ENCODE results near the gene ZNF784.

ZNF784 gene

GRCh38 chr19:55620410-55621204 lies 3.8 kb downstream of the ZNF784 start:
- DNase-seq (ENCODE audit: low spot score) = no peak

DNA sequence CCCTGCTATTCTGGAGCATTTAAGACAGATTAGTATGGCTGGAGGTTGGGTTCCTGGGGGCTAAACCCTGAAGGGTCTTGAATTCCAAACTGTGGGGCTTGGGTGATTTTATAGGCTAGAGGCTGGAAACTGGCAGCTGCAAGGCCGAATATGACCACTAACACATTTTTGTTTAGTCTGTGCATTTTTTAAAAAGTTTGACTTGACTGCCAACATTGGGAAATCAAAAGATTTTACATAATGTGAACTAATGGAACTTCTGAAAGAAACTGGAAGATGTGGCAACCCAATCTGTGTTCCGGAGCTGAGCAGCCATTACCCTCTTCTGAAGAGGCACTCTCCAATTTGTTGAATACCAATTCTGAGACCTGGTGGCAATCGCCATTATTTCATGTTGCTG lies 5.1 kb downstream of the ZNF784 start:
- no peak for DNase-seq (ENCODE audit: low spot score)

- DNase-seq (ENCODE audit: low spot score) = no peak
These were observed 5.9 kb downstream of the ZNF784 start for GRCh38 chr19:55618426-55618825.

- no peak for DNase-seq (ENCODE audit: low spot score)
These were observed 6.9 kb downstream of the ZNF784 start for GRCh38 chr19:55617426-55617825.

- no peak for DNase-seq (ENCODE audit: low spot score)
These were observed 7.9 kb downstream of the ZNF784 start for GRCh38 chr19:55616395-55616875.

DNA sequence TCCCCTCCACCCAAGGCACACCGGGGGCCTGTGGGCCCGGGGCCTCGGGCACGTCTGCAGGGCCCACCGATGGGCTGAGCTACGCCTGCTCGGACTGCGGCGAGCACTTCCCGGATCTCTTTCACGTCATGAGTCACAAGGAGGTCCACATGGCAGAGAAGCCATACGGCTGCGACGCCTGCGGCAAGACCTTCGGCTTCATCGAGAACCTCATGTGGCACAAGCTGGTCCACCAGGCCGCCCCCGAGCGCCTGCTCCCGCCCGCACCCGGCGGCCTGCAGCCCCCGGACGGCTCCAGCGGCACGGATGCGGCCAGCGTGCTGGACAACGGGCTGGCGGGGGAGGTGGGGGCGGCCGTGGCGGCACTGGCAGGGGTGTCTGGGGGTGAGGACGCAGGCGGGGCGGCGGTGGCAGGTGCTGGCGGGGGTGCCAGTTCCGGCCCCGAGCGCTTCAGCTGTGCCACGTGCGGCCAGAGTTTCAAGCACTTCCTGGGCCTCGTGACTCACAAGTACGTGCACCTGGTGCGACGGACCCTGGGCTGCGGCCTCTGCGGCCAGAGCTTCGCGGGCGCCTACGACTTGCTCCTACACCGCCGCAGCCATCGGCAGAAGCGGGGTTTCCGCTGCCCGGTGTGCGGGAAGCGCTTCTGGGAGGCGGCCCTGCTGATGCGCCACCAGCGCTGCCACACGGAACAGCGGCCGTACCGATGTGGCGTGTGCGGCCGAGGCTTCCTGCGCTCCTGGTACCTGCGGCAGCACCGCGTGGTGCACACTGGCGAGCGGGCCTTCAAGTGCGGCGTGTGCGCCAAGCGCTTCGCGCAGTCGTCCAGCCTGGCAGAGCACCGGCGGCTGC lies 8.6 kb downstream of the ZNF784 start:
- no peak for DNase-seq (ENCODE audit: low spot score)

- DNase-seq (ENCODE audit: low spot score) = no peak
These were observed 9.4 kb downstream of the ZNF784 start for GRCh38 chr19:55614711-55615542.

DNA sequence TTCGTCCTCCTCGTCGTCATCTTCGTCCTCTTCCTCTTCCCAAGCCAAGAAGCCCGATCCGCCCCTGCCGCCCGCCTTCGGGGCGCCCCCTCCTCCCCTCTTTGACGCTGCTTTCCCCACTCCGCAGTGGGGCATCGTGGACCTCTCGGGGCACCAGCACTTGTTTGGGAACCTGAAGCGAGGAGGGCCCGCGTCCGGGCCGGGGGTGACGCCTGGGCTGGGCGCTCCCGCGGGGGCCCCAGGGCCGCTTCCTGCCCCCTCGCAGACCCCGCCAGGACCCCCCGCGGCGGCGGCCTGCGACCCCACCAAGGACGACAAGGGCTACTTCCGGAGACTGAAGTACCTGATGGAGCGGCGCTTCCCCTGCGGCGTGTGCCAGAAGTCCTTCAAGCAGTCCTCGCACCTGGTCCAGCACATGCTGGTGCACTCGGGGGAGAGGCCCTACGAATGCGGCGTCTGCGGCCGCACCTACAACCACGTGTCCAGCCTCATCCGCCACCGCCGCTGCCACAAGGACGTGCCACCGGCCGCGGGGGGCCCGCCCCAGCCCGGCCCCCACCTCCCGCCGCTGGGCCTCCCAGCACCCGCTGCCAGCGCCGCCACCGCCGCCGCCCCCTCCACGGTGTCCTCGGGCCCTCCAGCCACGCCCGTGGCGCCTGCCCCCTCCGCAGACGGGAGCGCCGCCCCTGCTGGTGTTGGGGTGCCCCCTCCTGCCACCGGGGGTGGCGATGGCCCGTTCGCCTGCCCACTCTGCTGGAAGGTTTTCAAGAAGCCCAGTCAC lies 10.2 kb downstream of the ZNF784 start:
- DNase-seq (ENCODE audit: low spot score) = no peak

DNA sequence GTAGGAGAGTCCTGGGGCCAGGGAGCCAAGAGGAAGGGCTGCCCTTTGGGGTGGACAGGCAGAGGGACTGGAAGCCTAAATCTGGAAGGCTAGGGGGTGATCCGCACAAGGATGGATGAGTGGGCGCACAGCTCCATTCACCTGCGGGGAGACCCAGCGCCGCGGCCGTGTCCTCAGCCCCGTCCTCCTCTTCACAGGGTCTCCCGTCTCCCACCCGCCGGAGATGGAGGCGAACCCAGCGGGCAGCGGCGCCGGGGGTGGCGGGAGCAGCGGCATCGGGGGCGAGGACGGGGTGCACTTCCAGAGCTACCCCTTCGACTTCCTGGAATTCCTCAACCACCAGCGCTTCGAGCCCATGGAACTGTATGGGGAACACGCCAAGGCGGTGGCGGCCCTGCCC lies 11.0 kb downstream of the ZNF784 start:
- DNase-seq (ENCODE audit: low spot score) = no peak

DNA sequence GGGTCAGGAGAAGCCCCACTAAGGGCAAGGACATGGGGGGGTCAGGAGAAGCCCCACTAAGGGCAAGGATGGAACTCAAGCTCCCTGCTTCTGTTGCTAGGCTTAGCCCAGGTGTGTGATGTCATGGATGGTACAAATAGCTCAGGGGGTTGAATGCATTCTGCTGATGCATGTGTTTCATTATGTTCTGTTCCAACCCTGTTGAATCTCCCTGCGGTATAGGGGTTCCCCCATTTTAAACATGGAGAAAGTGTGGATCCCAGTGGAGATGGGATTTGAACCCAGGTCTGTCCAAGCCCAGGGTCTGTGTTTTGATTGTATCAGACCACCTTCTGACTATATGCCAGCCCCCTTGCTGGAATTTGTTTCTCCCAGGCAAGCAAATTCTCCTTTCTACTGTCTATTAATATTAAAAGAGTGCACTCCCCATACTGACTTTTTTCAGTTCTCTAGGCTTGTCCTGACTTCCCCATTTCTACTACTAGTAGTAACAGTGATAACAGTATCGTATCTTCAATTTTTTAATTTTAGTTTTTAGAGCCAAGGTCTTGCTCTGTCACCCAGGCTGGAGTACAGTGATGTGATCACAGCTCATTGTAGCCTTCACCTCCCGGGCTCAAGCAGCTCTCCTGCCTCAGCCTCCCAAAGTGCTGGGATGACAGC lies 12.3 kb downstream of the ZNF784 start:
- no peak for DNase-seq (ENCODE audit: low spot score)

DNA sequence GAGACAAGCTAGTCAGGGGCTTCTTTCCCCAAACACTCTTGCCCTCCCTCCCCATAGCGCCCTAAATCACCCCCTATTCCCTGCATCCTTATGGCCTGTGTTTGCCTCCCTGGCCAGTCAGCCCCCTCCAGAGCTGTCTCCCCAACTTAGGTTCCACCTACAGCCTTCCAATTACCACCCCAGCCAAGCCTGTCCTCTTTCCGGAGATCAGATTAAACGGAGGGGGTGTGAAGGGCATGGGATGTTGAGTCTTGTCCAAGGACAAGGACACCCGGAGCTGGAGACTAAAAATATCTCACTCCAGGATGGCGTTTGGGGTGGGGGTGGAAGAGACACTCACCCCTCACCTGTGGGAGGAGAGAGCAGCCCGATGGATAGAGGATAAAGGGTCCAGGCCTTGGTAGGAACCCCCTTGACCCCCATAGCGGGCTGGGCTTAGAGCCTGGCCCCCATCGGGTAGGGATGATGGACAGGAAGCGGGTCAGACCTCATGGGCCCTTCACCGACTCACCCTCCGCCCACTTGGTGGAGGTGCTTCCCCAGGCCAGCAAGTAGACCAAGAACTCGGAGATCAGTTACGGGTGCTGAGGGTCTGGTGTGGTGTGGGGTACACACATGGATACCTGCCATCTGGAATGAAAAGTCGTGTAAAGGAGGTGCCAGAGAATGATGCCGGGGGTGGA lies 12.9 kb downstream of the ZNF784 start:
- DNase-seq (ENCODE audit: low spot score) = no peak

DNA sequence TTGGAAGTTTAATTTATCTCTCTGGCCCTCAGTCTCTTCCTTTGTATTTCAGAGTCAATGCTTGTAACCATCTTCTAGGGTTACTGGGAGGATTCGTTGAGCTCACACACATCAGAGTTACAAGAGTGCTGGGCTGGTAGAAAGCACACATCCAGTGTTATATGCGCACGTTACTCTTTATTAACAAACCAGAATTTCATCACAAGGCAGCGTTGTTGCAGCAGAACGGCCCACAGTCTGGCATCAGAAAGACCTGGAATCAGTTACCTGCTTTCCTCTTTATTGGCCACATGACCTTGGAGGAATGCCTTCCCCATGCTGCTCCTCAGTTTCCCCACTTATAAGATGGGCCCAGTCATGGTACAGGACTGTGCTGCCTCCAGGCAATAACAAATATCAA lies 15.0 kb downstream of the ZNF784 start:
- DNase-seq (ENCODE audit: low spot score) = no peak

DNA sequence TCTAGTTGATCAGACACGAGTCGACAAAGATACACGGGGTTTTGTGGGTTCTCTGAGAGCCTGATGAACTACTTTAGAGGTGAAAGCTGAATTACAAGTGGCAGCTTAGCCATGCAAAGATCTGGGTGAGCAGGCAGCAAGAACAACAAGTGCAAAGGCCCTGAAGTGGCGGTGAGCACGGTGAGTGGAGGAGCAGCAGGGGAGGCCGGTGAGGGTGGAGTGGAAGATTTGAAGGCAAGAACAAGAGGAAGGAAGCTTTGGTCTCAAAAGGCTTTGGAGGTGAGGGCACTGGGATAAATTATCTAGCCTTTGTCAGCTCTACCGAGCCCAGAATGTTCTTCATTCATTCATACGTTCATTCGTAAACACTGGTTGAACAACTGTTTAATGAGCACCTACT lies 17.5 kb downstream of the ZNF784 start:
- DNase-seq (ENCODE audit: low spot score) = no peak

DNA sequence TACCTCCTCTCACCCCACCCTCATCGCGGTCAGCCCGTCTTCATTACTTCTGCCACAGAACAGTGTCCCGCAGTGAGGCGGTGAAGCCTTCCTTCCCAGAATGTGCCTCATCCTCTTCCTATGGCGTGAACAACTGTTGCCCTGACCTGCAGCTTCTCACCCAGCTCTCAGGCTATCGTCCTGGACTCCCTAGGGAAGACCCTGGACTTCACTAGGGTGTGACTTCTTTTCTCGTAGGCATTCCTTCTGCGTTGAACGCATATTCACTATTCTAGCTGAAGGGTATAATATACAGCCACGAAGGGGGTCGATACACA lies 17.9 kb downstream of the ZNF784 start:
- no peak for DNase-seq (ENCODE audit: low spot score)

- DNase-seq (ENCODE audit: low spot score) = peak; percentile 87
These were observed 18.5 kb downstream of the ZNF784 start, which contains the start of gene ZNF865 for GRCh38 chr19:55605637-55606470. Gene ZNF865 (plus strand): TSS chr19:55605647. CDS start chr19:55613619, 7,972 bp downstream.

DNA sequence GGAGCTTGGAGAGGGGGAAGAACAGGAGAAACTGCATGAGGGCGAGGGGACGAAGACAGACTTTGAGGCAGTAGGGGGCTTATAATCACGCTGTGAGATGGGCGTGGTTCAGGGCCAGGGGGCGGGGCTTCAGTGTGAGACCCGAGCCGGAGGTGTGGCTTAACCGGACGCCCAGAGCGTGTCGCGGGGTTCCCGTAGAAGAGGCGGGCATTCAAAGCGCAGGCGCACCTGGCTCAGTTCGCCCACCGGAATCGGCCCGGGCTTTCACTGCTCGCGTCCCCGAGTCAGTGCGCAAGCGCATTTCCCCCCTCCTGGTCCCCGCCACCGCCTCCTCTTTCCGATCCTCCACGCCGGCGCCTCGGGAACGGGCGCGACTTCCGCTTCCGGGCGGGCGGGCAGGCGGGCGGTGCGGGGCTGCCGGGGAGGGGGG lies 19.1 kb downstream of the ZNF784 start:
- DNase-seq (ENCODE audit: low spot score) = peak; percentile 94

GRCh38 chr19:55603581-55604292 lies 20.6 kb downstream of the ZNF784 start:
- DNase-seq (ENCODE audit: low spot score) = no peak

DNA sequence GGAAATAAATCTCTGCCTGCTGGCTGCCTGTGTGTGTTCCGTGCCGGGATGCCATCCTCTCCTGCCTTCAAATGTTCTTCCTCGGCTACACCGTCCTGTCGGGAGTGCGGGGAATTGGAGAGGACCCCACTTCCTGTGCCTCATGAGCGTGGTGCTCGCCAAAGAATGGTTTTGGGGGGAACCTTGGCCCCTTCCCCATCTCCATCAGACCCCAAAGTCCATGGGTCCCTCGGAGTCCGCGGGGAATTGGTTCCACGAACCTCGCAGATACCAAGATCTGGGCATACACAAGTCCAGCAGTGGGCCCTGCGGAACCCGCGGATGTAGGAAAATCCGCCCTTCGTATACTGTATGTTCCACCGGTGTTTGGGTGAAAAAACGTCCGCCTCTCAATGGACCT lies 21.3 kb downstream of the ZNF784 start:
- DNase-seq (ENCODE audit: low spot score) = no peak

Data from Ammon's horn (tissue), 1 donor.